IPS-18a (cell line): Measurements from ENCODE around the gene CDH4.
"Not testable (repeated sequence)": the region's sequence is repeated elsewhere in the genome, so short reads cannot be mapped to it uniquely, and the experiment has no call there.

ENCODE experiments used
- H3K27ac ChIP-seq: one replicate; pipeline ENCODE4 v1.5.1; 2013; ENCODE audit warnings: low read length
- H3K27me3 ChIP-seq: one replicate; pipeline ENCODE4 v1.6.1; 2013; ENCODE audit warnings: mild to moderate bottlenecking, low read length; ENCODE audit not compliant: control insufficient read depth, insufficient read depth
- H3K36me3 ChIP-seq: one replicate; pipeline ENCODE4 v1.6.1; 2013; ENCODE audit warnings: low read depth, low read length; ENCODE audit not compliant: control insufficient read depth
- H3K4me1 ChIP-seq: one replicate; pipeline ENCODE4 v1.6.1; 2013; ENCODE audit warnings: low read depth, low read length; ENCODE audit not compliant: control insufficient read depth
- H3K4me3 ChIP-seq: one replicate; pipeline ENCODE4 v1.5.1; 2013; ENCODE audit warnings: low read length
- H3K9ac ChIP-seq: one replicate; pipeline ENCODE4 v1.6.1; 2013; ENCODE audit warnings: mild to moderate bottlenecking, low read length, moderate library complexity
- H3K9me3 ChIP-seq: one replicate; pipeline ENCODE4 v1.6.1; 2013; ENCODE audit warnings: low read depth, low read length; ENCODE audit not compliant: control insufficient read depth

CDH4 gene

DNA sequence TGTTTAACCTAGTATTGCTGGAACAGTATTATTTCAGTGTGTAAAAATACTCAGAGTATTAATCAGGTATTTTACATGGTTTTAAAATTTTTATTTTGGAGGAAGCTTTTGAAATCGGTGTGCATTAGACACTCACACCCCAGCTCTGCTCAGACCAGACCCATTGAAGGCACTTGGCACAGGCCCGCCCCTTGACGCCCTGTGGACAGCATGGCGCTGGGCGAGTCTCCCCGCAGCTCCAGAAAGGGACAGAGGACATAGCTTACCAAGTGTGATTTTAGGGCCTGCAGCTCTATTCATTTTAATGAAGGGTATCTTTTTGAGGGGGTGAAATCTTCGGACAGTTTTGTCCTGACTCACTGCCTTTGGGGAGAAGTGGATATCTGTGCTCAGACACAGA lies 164.5 kb downstream of the CDH4 start:
- Histone ChIP-seq H3K27me3 (no peaks in the 10 kb centered on the region), H3K9me3 (no peaks in the 10 kb centered on the region), H3K4me1 (peaks cover 5% of the 10 kb centered on the region), H3K4me3 (no peak overlapping the region), H3K27ac (no peak overlapping the region), H3K9ac (no peak overlapping the region), H3K36me3 (no peaks in the 10 kb centered on the region)

- Histone ChIP-seq H3K9me3 (no peaks in the 10 kb centered on the region), H3K4me3 (no peak overlapping the region)
Observed at GRCh38 chr20:61417221-61417941, 165.3 kb downstream of the CDH4 start.

DNA sequence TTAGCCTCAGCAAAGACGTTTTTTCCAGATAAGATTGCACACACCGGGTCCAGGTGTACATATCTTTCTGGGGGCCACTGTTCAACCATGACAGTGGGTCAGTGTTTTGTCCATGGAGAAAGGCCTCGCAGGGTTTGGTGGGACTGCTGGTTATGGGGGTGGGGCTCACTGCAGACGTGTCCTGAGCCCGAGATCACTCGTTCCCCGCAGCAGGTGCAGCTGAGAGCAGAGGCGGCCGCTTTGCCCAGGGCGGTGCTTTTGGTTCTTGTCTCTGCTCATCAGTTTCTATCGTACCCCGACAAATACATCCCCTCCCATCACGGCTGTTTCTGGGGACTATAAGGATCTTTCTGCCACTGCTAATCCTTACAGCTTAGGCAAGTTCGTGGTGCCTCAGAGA lies 166.9 kb downstream of the CDH4 start:
- no peaks in the 10 kb centered on the region for H3K27me3 ChIP-seq
- no peak overlapping the region for H3K27ac ChIP-seq
- no peaks in the 10 kb centered on the region for H3K36me3 ChIP-seq
- H3K4me3 ChIP-seq: no peak overlapping the region
- no peak overlapping the region for H3K9ac ChIP-seq
- H3K4me1 ChIP-seq: peaks cover 15% of the 10 kb centered on the region
- H3K9me3 ChIP-seq: no peaks in the 10 kb centered on the region

More at GRCh38 chr20:61417221-61417941, 165.3 kb downstream of the CDH4 start:
- H3K4me1 ChIP-seq: peaks cover 6% of the 10 kb centered on the region
- H3K27me3 ChIP-seq: no peaks in the 10 kb centered on the region
- H3K36me3 ChIP-seq: no peaks in the 10 kb centered on the region
- no peak overlapping the region for H3K27ac ChIP-seq
- H3K9ac ChIP-seq: no peak overlapping the region

- H3K4me3 ChIP-seq: no peak overlapping the region
- no peak overlapping the region for H3K27ac ChIP-seq
- no peaks in the 10 kb centered on the region for H3K36me3 ChIP-seq
- no peaks in the 10 kb centered on the region for H3K27me3 ChIP-seq
- H3K9ac ChIP-seq: no peak overlapping the region
- H3K9me3 ChIP-seq: no peaks in the 10 kb centered on the region
- H3K4me1 ChIP-seq: peaks cover 15% of the 10 kb centered on the region
Observed at GRCh38 chr20:61419501-61419900, 167.4 kb downstream of the CDH4 start.

GRCh38 chr20:61420056-61420455 lies 168.0 kb downstream of the CDH4 start:
- peaks cover 15% of the 10 kb centered on the region for H3K4me1 ChIP-seq
- no peaks in the 10 kb centered on the region for H3K27me3 ChIP-seq
- no peak overlapping the region for H3K4me3 ChIP-seq
- no peaks in the 10 kb centered on the region for H3K9me3 ChIP-seq
- H3K27ac ChIP-seq: no peak overlapping the region
- H3K36me3 ChIP-seq: no peaks in the 10 kb centered on the region
- H3K9ac ChIP-seq: no peak overlapping the region

- Histone ChIP-seq H3K27me3 (no peaks in the 10 kb centered on the region), H3K4me3 (no peak overlapping the region), H3K9me3 (no peaks in the 10 kb centered on the region), H3K36me3 (no peaks in the 10 kb centered on the region), H3K4me1 (peaks cover 15% of the 10 kb centered on the region), H3K9ac (no peak overlapping the region), H3K27ac (no peak overlapping the region)
Observed at GRCh38 chr20:61420781-61421180, 168.7 kb downstream of the CDH4 start.

DNA sequence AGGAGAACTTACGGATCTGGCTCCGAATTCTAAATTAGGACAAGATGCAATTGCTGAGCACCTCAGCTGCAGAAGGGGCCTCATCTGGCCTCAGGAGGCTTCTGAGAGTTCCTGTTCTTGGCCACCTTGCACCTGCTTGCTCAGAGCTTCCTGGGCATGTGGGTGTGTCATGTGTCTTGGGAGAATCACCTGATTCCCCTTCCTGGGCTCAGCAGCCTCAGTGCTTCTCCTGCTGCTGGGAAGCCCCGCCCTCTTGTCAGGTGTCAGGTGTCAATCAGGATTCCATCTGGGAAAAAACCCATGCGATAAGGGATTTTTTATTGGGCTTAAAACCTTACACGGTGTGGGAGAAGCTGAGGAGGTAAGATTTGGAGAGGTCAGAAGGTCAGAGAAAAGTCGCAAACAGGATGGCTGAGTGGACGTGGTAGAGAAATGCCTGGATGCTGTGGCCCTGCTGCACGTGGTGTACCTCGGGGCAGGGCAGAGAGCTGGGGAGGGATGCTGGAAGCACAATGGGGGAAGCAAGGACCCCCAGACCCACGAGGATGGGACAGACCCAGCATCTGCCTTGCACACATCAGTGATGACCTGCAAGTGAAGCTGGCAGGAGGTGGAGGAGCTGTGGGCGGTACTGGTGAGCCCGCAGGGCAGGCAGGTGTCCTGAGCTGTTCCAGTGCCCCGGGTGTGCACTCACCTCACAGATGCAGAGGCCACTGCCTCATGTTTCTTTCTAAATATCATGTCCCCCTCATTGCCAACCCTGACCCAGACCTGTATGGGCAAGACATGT lies 170.8 kb downstream of the CDH4 start:
- Histone ChIP-seq H3K9me3 (no peaks in the 10 kb centered on the region), H3K27ac (no peak overlapping the region), H3K27me3 (no peaks in the 10 kb centered on the region), H3K4me1 (peaks cover 15% of the 10 kb centered on the region), H3K4me3 (no peak overlapping the region), H3K36me3 (no peaks in the 10 kb centered on the region), H3K9ac (no peak overlapping the region)

DNA sequence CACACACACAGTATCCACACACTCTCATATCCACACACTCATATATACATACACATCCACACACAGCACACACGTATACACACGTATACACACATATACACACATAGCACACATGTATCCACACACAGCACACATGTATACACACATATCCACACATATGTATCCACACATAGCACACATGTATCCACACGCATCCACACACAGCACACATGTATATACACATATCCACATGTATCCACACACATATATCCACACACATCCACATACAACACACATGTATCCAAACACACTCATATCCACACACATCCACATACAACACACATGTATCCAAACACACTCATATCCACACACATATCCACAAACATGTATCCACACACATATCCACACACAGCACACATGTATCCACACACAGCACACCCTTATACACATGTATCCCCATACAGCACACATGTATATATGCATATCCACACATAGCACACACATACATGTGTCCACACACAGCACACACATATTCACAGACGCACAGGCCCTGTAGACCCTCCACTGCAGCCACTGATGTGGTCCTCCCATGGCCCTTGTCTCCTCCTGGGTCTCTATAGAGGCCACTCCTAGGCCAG lies 172.1 kb downstream of the CDH4 start:
- Histone ChIP-seq H3K9me3 (no peaks in the 10 kb centered on the region), H3K9ac (no peak overlapping the region), H3K36me3 (no peaks in the 10 kb centered on the region), H3K4me1 (peaks cover 15% of the 10 kb centered on the region), H3K27me3 (no peaks in the 10 kb centered on the region), H3K4me3 (no peak overlapping the region), H3K27ac (no peak overlapping the region)

DNA sequence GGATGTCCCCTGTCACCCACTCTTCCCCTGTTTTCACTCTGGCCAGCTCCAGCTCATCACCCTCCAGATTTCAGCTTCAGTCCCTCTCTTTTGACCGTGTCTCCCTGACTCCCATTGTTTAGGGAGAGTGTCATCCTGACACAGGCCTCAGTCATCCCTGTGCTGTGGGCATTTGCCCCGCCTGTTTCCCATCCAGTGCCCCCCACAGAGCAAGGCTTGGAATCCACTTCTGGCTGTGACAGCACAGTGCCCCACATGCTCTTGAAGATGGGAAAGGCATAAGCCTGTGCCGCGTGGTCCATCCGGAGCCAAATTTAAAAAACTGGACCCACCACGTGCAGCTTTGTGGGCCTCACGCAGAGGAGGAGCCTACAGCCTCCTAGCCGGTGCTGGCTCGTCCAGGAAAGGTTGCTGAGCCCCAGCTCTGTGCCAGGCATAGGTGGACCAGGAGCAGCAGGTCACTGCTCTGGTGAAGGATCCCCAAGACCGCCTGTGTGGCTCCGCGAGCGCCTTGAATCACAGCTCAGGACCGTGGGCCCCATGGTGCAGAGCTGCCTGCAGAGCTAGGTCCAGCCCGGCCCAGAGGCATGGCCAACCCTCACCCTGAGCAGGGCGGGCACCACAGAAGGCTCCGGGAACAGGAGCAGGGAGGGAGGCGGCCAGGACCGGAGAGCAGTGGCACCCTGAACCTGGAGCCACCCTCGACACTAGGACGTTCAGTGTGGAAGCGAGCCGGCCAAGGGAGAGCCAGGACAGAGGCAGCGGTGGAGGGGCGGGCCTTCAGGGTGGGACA lies 172.8 kb downstream of the CDH4 start:
- peaks cover 14% of the 10 kb centered on the region for H3K4me1 ChIP-seq
- H3K36me3 ChIP-seq: no peaks in the 10 kb centered on the region
- H3K9ac ChIP-seq: no peak overlapping the region
- H3K9me3 ChIP-seq: no peaks in the 10 kb centered on the region
- no peaks in the 10 kb centered on the region for H3K27me3 ChIP-seq
- H3K27ac ChIP-seq: no peak overlapping the region
- no peak overlapping the region for H3K4me3 ChIP-seq

DNA sequence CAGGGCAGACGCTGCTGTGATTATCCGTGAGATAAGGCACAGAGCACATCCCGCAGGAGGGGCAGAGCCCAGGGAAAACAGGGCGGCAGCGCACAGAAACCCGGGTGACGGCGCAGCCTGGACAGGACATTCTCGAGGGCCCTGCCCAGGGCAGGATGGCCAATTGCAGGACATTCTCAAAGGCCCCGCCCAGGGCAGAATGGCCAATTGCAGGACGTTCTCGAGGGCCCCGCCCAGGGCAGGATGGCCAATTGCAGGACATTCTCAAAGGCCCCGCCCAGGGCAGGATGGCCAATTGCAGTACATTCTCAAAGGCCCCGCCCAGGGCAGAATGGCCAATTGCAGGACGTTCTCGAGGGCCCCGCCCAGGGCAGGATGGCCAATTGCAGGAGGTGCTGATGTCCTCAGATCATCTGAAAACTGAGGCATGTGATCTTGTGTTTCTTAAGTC lies 173.5 kb downstream of the CDH4 start:
- H3K27me3 ChIP-seq, H3K27ac ChIP-seq, H3K9ac ChIP-seq, H3K9me3 ChIP-seq, H3K4me3 ChIP-seq, H3K36me3 ChIP-seq: not testable (repeated sequence)
- H3K4me1 ChIP-seq: peaks cover 10% of the 10 kb centered on the region

DNA sequence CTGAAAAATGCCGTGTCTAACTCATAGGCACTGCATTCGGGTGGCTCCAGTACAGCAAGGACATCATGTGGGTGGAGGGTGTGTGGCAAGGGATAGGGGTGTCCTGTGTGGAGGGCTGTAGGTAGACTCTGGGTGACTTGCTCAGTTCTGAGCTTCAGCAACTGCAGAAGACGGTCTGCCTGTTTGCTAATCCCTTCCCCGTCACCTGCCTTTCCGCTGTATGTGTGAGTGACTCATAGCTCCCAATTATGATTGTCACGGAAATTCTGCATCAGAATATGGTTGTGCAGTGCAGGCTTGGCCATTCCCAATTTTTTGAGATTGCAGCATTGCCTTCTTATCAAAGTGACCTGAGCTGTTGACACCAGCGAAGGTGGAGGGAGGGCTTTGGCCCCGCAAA lies 174.3 kb downstream of the CDH4 start:
- H3K9ac ChIP-seq: no peak overlapping the region
- H3K27ac ChIP-seq: no peak overlapping the region
- no peaks in the 10 kb centered on the region for H3K36me3 ChIP-seq
- H3K4me3 ChIP-seq: no peak overlapping the region
- H3K27me3 ChIP-seq: no peaks in the 10 kb centered on the region
- peaks cover 10% of the 10 kb centered on the region for H3K4me1 ChIP-seq
- H3K9me3 ChIP-seq: no peaks in the 10 kb centered on the region
